NCI-H345 (cell line): ENCODE data around the gene ZBTB20.

ENCODE experiments used
- DNase-seq: peaks from one replicate; lab custom pipeline; 2025; lab: John Stamatoyannopoulos, UW

Gene ZBTB20

DNA sequence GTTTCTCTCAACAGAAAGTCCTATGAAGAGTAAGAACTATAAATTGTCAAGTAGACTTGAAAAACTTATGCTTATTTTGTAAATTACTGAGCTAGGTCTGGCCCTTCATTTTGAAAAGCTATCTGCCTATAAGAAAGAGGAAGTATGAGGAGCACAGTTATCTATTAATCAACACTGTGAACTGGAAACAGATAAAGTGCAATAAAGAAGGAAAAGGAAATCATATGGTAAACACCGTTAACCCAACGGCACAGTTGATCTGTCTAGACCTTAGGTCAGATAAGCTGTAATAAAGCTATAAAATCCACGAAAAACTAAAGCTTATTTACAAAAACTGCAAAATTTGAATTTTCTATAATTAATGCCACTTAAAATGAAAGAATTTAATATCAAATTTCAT lies 242.5 kb downstream of the ZBTB20 start:
- DNase-seq: no peak

DNA sequence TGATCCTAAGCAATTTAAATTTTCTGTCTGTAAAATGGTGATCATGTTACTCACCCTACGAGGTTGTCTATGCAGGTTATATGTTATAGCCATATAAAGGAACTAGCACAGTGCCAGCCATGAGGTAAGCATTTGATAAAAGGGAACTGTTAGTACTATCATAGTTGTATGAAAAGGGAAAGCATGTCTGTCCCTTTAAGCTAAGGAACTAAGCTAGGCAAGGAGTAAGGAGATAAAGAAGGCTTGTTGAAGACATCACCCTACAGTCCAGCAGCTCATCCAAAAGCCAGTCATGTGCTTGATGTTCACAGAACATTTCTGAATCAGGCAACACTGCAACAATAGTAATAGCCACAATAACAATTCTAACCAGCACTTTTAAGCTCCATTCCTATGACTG lies 243.9 kb downstream of the ZBTB20 start:
- DNase-seq: no peak

DNA sequence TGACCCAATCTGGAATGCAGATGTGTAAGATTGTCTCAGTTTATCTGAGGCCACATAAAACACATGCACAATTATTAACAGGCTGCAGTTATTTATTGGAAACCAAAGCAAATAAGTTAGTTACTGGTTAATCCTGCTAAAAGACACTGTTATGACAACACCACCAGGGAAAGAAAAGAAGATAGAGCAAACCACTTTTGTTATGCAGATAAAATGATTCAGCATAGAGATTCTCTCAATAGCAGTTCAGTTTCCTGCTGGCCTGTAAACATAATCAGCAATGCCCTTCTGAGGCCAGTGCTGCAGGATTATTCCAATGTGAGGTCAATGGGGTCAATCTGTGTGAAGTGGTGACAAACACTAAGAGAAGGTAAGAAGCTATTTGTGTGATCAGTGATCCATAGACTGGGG lies 244.4 kb downstream of the ZBTB20 start:
- no peak for DNase-seq

DNA sequence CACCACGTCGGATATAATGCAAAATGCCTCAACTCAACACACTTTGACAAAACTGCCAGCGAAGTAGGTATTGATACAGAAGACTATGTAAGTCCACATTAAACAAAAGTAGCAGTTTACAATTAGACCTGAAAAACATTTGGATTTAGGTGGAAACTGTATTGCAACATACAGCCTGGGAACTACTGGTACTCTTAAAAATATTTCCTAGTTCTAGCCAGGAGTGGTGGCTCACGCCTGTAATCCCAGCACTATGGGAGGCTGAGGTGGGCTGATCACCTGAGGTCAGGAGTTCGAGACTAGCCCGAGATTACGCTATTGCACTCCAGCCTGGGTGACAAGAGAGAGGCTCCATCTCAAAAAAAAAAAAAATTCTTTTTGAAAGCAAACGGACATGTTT lies 246.2 kb downstream of the ZBTB20 start:
- no peak for DNase-seq

DNA sequence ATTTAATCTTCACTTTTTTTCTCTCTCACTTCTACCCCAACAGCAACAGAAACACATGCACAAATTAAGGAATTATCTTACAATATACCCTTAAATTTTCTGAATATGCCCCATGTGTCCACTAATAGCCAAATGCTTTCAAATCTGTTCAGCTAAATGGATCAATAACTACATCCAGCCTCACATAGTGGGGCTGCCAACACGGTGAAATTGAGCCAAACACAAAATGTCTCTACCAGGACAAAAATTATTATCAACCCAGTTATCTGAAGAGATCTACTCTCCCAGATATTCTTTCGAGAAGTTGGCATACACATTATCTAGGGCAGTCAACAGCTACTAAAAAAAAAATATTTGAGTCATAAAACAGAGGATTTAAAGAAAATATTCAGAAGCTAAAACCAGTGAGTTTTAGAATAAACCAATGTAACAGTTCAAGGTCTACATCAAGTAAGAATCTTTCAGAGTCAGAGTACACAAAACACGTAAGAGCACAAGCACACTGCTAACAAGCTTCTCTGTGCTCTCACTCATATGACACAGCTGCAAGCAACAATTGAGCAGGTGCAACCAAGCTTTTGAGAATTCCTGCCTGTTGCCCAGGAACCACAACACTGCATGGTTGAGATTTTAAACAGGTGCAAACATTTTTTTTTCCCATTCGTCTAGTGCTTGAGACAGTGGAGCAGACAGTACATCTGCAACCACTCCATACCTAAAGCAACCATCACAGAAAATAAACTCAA lies 247.7 kb downstream of the ZBTB20 start:
- peak; percentile 90 for DNase-seq

DNA sequence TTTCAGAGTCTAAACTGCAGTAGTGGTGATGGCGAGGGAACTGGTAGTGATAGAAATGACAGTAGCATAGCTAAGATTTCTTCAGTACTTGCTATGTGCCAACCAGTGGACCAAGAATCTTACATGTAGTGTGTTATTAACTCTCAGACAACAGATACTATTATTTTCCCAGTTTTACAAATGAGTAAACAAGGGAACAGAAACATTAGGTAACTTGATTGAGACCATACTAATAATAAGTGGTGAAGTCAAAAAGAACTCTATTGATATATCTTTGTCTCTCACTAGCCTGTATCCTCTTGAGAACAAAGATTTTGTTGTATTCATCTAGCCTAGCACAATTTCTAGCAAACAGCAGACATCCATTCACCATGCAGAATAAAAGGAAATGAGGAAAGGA lies 250.1 kb downstream of the ZBTB20 start:
- DNase-seq: no peak

DNA sequence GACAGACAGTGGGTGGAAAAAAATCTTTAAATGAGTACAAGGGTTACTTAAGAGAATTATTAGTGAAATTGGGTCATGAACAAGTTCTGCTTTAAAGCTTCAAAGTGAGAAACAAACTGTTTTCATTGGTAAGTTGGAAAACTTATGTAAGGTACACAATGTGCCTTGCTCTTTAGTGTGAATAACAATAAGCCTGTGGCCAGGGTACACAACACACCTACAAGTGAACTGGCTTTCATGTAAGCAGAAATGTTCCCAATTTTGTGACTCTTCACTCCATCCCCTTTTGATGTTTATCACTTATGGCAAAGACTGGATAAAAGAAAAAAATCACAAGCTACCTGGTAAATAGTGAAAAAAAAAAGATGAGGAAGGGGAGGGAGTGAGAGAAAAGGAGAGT lies 253.7 kb downstream of the ZBTB20 start:
- DNase-seq: no peak

DNA sequence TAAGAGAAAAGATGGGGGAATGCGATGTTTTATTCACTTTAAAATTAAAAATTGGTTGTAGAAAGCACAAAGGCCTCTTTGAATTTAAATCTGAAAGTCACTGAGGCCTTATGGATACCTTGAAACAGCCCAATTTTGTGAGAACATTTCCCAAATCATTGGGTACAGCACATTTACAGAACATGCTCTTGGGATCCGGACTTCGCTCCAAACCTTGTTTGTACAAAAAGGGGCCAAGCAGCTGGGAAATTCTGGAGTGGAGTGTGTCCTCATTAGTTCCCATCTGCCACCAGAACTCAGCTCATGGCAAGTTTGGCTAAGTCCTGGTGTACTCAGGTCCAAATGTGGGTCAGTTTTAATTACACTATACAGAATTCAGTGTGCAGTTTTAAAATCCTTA lies 254.2 kb downstream of the ZBTB20 start:
- no peak for DNase-seq

DNA sequence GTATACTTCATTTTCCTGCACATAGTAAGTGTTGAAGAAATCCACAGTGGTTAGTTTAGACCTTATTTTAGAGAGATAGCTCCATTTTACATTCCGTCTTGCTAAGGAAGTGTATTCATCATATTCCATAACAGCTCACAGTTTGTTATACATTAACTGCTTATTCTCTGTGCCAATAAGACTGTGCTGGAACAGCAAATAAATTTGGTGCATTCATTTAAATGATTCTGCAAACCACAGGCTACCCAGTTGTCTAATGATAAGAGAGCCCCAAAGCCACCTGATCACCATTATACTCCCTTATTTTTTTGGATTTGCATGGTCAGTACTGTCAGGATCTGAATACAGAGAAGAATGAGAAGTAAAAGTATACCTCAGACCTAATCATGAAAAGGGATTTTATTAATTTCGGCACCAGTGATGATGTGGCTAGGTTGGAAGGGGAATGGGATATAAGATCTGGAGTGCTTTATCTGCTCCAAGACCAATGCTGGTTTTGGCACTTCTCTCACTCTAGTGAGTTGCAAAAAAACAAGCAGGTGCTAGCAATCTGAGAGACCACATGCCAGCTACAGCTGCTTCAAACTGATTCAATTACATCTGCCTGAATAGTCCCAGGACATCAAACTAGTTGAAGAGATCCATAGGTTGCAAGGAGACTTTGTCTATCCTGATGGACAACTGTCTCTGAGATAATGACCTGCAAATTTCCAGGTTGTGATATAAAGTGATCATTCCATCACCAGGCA lies 254.8 kb downstream of the ZBTB20 start:
- peak; percentile 34 for DNase-seq

DNA sequence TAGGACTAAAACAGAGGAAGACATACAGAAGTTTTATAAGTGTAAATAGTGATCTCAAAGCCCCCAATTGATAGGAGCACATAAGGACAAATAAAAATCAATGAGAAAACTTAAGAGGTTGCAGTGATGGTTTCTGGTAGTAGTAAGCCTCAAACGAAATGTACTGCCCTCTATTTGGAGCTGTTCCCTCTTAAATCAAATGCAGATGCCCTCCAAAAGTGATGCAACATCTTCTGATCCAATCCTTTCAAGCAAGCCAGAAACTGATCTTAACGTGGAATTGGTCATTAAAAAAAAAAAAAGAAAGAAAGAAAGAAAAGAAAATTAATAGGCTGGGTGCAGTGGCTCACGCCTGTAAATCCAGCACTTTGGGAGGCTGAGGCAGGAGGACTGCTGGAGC lies 259.3 kb downstream of the ZBTB20 start:
- DNase-seq: no peak

DNA sequence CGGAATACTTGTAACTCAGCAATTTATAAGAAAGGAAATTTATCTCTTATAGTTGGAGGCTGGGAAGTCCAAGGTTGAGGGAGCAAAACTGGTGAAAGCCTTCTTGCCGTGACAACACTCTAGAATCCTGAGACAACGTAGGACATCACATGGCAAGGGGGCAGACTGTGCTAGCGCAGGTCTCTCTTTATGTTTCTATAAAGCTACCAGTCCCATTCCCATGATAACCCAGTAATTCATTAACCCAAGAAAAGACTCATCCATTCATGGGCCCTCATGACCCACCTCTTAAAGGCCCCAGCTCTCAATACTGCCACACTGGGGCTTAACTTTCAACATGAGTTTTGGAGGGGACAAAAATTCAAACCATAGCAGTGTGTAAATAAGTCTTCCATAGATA lies 260.2 kb downstream of the ZBTB20 start:
- DNase-seq: no peak

DNA sequence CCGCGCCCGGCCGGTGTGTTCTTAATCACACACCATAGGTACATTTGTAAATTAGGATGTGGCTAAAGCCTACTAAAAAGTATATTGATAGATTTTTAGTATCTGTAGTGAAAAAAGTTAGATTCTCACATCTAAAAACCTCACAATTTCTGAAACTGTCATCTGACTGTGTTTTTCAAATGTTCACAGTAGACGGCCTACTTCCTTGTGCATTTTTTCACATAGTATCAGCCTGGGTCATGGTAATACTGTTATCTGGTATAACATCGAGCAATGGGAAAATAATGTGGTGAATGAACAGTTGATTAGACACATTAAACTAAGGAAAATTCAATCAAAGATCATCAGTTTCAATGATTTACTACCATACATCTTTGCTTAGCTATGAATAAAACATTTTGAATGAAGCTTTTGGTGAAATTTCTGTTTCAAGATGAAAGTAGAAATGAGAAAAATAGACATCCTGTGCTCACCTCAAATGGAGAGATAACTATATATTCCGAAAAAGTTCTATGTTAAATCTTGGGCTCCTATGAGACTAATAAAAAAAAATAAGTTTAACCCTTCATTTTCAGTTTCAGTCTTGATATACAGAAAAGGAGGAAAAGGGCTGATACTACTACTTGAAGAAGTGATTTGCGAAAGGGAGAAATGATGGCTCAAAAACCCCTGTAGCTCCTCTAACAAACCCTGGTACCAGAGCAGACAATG lies 262.7 kb downstream of the ZBTB20 start:
- DNase-seq: no peak

DNA sequence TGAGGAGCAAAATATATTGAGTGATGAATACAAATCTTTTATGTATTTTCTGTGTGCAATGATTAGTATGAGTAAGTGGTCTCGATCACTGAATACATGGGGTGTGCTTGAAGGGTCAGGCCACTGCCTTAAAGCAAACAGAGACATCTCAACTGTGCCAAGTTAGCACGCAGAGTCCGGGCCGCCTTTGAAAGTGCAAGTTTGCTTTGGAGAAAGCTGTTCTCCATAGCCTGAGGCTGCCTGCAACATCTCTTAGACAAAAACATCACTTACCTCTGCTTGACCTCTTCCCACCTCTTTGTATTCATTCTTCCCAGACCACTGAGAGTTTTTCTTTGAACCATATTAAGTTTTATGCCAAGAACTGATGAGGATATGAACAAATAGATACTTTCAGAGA lies 267.0 kb downstream of the ZBTB20 start:
- peak; percentile 4 for DNase-seq

DNA sequence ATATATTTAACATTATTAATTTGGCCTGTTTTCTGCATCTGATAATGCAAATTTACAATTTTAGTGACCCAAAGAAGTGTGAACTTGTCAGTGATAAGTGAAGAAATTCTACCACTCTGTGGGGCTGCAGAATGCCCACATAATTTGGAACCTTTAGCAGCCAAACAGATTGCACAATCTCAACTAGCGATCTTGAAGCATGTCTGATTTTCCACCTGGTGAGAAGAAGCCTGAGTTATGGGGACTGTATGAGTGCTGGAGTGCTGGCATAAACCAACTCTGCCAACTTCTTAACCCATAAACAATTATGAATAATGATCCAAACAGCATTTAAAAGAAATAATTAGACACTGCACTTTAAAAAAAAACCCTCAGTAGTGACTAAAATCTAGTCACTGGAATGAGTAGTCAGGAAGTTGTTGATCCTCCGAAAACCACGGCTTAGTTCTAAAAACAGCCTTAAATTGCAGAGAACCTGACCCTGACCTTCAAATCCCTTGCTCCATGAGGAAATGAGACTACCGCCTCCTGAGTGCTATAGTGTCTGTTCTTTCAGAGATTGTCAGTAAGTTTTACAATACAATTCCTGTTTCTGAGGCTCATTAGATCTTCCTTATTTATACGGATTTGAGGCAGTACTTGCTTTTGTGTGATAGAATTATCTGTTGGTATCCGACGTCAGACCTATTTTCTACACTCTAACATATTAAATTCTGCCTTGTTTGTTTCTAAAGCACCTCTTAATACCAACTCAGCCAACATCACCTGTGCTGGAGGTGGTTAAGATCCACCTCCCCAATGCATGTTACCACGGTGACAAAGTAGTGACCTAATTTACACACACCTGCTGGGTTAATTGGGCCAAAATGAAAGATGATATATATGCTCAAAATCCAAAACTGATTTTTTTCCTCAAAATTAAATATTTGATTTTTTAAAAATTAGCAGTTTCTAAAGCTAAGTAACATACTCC lies 267.7 kb downstream of the ZBTB20 start:
- DNase-seq: peak; percentile 39

DNA sequence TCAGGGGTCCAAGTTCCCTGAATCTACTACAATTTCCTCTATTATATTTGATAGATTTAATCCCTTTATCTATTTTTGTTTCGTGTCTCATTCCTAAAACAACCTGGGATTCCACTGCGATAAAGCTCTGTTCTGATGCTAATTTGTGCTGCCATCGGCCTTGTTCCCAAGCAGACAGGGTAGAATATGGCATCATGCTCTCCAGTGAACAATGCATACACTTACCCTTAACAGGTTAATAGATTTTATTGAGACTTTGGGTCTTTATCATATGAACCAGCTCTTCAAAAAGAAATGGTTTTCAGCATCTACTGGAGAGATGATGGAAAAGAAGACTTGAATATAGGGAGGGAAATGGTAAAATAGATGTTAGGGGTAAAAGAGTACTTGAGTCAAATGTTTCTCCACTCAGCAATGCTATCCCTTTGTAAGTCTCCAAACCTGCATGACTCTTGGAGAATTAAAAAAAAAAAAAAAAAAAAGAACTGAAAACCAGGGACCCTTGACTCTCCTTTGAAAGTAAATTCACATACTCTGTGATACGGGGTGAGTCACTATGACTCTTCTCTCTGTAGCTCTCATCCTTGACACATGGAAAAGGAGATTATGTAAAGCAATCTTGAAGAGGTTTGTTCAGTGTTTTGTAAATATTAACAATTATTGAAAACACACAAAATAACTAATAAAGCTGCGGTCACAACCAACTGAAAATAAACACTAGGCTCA lies 268.8 kb downstream of the ZBTB20 start:
- DNase-seq: peak; percentile 22

DNA sequence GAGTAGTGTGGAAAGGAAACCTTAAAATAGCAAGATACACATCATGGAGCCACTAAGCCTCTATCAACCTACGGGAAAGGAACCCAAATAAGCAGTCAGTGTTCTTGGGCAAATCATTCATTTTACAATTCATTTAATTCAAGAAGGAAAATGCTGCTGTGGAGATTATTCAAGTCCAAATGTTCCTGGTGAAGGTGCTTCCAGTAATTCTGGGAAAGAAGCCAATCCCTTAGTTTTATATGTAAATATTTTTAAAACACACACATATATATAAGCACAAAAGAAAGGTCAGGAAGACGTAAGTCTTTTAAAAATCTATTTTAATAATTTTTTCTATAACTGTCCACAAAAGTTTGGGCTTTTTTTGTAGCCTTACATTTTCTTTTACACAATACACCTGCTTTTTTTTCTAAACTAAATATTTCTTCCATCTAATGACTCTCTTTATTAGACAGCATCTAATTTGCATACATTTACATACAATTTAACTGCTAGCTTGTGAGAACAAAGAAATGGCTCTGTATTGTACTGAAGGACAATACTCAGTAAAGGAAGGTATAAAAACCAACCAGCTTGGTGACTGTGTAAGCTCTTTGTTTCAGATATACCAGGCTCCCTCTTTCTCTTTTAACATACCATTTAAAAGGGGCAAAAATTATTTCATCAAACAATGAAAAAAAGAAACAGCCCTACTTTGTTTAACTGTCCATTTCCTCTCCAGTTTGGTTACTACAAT lies 269.5 kb downstream of the ZBTB20 start:
- DNase-seq: no peak

DNA sequence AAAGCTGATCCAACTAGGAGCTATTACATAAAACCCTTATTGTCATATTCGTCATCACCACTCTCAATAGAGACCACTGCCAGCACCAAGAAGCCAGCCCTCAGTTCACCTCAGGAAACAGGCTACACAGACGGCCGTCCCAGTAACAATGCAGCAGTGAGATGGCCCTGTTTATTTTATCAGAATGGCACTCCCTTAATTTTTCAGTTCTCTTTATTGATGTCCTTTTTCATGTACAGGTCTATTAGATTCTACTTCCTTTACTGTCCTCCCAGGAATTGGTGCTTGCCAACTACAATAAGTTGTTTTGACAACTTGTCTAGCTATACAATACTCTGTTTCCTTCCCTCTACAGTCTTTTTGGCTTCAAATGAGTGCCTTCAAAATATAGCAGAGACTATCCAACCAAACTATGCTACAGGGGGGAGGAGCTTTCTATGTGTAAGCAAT lies 272.5 kb downstream of the ZBTB20 start:
- no peak for DNase-seq

DNA sequence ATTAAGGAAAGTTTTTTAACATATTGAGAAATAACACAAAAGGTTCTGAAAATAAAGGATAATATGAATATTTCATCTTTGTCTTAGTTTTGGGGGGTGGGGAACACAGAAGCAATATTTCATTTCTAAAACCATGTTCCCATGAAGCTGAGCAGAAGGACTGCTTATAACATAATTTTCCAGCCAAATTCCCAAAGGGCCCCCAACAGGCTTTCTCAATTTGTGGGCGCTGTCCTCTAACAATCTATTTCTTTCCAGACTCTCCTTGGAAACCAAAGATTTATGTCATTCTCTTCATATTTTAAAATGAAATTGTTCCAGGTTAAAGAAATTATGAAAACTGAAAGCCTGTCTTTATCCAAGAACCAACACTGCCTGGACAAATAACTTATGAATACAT lies 273.5 kb downstream of the ZBTB20 start:
- no peak for DNase-seq

DNA sequence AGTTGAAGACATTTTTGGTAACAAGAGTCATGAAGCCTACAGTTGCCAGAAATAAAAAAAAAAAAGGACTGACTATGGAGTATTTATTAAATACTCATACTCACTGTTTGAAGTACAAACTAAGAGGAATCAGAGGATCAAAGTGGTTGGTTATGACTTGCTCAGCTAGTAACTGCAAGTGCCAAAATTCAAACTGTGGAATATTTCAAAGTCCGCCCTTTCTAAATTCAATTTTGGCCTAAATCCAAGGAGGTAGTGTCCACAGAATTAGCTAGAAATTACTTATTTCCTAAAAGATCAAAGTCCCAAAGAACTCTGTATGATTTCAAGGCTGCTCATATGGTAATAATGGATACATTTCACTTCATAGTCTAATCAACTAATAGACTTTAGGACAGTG lies 274.5 kb downstream of the ZBTB20 start:
- DNase-seq: no peak

DNA sequence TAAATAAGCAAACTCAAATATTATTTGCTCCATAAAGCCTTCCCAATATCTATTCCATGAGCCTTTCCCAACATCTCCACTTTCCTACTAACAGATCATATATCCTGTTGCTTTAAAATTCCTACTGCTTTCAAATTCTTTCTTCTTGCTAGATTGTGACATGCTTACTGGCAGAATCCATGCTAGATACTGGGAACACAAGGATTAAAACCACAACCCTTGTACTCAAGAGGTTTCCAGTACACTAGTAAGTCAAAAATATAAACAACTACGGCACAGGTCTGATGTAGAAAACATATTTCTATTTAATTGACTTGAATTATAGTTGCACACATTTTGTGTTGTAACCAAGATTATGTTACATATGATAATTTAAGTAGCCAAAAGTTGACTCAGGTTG lies 275.0 kb downstream of the ZBTB20 start:
- no peak for DNase-seq
